Peyer's patch (tissue), 4 donors: ENCODE measurements around the gene FGFR2.

Experiments
- POLR2A ChIP-seq, 2 donors: fragments of 450-650 bp; IDR thresholded peaks; one replicate each; pipeline ENCODE4 v1.5.1; 2017; ENCODE audit warnings: antibody characterized with exemption in 2 of 2, mild to moderate bottlenecking in 2 of 2, moderate library complexity in 2 of 2
- TF ChIP-seq, protein P1 (sequence below), 6 experiments: fragments of 450-650 bp in 4 of 6; fragments of 200-600 bp in 2 of 6; sonication (generic) in 1 of 6; IDR thresholded peaks; one replicate each; pipeline ENCODE4 v1.5.1; 2017 to 2019; ENCODE audit warnings: antibody characterized with exemption in 6 of 6, mild to moderate bottlenecking in 3 of 6, moderate library complexity in 1 of 6

DNA sequence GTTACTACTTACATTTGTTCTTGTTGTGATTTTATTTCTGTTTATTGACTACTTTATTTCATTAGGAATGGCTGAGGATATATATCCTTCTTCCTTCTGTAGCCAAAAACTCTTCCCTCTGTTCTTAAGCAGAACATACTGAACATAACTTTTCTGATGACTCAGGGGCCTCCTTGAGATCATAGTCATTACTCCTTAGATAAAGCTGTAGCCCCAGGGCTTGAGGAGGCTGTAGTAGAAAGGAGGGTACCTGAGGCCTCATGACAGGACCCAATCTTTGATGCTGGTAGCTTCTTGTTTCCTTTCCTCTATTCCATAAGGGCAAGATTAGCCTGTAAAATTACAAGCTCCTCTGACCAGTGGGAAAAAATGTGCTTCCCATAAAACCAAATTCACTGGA lies 41.2 kb upstream of the FGFR2 start:
- no peak for TF ChIP-seq POLR2A (IDR thresholded peaks at IDR 0.05)
- TF ChIP-seq, protein P1, sequence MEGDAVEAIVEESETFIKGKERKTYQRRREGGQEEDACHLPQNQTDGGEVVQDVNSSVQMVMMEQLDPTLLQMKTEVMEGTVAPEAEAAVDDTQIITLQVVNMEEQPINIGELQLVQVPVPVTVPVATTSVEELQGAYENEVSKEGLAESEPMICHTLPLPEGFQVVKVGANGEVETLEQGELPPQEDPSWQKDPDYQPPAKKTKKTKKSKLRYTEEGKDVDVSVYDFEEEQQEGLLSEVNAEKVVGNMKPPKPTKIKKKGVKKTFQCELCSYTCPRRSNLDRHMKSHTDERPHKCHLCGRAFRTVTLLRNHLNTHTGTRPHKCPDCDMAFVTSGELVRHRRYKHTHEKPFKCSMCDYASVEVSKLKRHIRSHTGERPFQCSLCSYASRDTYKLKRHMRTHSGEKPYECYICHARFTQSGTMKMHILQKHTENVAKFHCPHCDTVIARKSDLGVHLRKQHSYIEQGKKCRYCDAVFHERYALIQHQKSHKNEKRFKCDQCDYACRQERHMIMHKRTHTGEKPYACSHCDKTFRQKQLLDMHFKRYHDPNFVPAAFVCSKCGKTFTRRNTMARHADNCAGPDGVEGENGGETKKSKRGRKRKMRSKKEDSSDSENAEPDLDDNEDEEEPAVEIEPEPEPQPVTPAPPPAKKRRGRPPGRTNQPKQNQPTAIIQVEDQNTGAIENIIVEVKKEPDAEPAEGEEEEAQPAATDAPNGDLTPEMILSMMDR (IDR thresholded peaks at IDR 0.05) = no peak
